BJ (cell line): ENCODE results near the gene DNAJC4. TPM values are rescaled to one million over a fixed set of nuclear protein-coding genes. Genes with fewer than 3 reads are reported as not detected.

Source experiments
- CTCF ChIA-PET: fragments of 350-600 bp; formaldehyde crosslinking; extraction: SDS; loops from one replicate; lab custom pipeline; 2021; ENCODE audit warnings: antibody characterized with exemption, inconsistent platforms; lab: Yijun Ruan, JAX
- POLR2A ChIA-PET: fragments of 300-600 bp; sonication (Branson Sonifier 250); formaldehyde crosslinking; extraction: SDS; loops from one replicate; lab custom pipeline; 2021; ENCODE audit warnings: antibody characterized with exemption; lab: Charles Lee
- DNase-seq: peaks from one replicate; pipeline ENCODE4 v3.0.0-alpha.2; 2011; ENCODE audit warnings: low read depth
- H3K27me3 ChIP-seq: 2 replicates; pipeline ENCODE4 v1.6.0; 2011; ENCODE audit warnings: low read length; ENCODE audit not compliant: control insufficient read depth, insufficient read depth
- H3K36me3 ChIP-seq: 2 replicates; pipeline ENCODE4 v1.5.1; 2011; ENCODE audit warnings: low read length; ENCODE audit not compliant: control insufficient read depth, insufficient read depth
- H3K4me3 ChIP-seq: 2 replicates; pipeline ENCODE4 v1.5.1; 2011; ENCODE audit warnings: low read depth, mild to moderate bottlenecking, control low read depth, low read length
- polyA plus RNA-seq: library from polyadenylated mRNA; depleted of rRNA; stranded (reverse); fragments of >200 nt; gene quantifications from 2 replicates; pipeline ENCODE4 v1.2.3, GENCODE V29; 2011
- TF ChIP-seq, protein P1 (sequence below): IDR thresholded peaks from 2 replicates; pipeline ENCODE4 v1.5.1; 2011; ENCODE audit warnings: low read depth, mild to moderate bottlenecking, control low read depth, inconsistent platforms, low read length, moderate library complexity; ENCODE audit not compliant: insufficient read depth

The DNAJC4 gene
- polyA plus RNA-seq, 1 experiment = 42.1 TPM

DNA sequence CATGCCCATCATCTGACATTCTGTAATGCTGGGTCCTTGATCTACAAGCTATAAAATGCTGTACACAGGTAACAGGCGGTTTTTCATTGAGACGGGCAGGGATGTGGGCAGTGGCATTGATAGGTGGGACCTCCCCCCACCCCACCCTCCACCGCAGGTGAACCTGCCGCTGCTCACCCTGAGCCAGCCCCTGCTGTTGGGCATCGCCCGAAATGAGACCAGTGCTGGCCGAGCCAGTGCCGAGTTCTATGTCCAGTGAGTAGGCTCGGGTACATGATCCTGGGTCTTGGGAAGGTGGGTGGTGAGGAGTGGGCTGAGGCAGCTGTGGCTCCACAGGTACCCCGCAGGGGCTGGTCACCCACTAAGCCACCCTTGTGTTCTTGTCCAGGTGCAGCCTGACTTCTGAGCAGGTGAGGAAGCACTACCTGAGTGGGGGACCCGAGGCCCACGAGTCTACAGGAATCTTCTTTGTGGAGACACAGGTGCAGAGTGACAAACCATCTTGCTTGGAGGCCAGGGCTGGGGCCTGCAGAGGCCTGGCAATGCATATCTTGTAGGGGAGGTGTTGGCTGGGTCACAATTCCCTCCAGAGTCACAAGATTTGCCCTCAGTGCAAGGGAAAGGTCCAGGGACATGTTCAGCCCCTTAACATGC lies 1.1 kb upstream of the DNAJC4 start:
- TF ChIP-seq, protein P1, sequence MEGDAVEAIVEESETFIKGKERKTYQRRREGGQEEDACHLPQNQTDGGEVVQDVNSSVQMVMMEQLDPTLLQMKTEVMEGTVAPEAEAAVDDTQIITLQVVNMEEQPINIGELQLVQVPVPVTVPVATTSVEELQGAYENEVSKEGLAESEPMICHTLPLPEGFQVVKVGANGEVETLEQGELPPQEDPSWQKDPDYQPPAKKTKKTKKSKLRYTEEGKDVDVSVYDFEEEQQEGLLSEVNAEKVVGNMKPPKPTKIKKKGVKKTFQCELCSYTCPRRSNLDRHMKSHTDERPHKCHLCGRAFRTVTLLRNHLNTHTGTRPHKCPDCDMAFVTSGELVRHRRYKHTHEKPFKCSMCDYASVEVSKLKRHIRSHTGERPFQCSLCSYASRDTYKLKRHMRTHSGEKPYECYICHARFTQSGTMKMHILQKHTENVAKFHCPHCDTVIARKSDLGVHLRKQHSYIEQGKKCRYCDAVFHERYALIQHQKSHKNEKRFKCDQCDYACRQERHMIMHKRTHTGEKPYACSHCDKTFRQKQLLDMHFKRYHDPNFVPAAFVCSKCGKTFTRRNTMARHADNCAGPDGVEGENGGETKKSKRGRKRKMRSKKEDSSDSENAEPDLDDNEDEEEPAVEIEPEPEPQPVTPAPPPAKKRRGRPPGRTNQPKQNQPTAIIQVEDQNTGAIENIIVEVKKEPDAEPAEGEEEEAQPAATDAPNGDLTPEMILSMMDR = no peak
- no peaks in the 10 kb centered on the region for H3K27me3 ChIP-seq
- ChIA-PET CTCF (interaction anchor here (1.1 kb wide), 1 partner anchor 25 kb away, joined by 4 read pairs; no protein-coding TSS in a partner anchor), POLR2A (interaction anchor here (0.7 to 1.0 kb wide), 2 partner anchors 12 to 512 kb away, joined by 4 to 8 read pairs; no protein-coding TSS in a partner anchor)
- DNase-seq = no peak
- H3K36me3 ChIP-seq = peaks cover 3% of the 10 kb centered on the region; the same call in 1 of the 2 replicates
- no peak overlapping the region for H3K4me3 ChIP-seq

DNA sequence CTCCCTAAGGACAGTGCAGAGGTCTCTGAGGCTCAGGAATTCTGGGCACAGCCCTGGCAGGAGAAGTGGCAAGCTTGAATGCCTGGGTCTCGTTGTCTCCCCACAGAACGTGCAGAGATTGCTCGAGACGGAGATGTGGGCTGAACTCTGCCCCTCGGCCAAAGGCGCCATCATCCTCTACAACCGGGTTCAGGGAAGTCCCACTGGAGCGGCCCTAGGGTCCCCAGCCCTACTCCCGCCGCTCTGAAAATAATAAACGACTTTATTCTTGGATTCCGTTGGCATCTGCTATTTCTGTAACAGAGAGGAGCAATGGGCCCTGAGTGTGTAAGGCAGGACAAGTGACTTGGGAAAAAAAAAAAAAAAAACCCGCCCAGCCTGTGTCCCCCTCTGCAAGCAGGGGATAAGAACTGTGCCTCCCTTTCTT lies 591 bp upstream of the DNAJC4 start:
- Histone ChIP-seq H3K36me3 (no peaks in the 10 kb centered on the region), H3K27me3 (no peaks in the 10 kb centered on the region), H3K4me3 (peak overlapping the region; percentile 78)
- no peak for DNase-seq
- TF ChIP-seq, protein P1 = no peak
- ChIA-PET CTCF (interaction anchor here (1.1 kb wide), 1 partner anchor 25 kb away, joined by 4 read pairs; no protein-coding TSS in a partner anchor), POLR2A (interaction anchor here (0.7 to 1.0 kb wide), 2 partner anchors 12 to 513 kb away, joined by 4 to 8 read pairs; no protein-coding TSS in a partner anchor)

DNA sequence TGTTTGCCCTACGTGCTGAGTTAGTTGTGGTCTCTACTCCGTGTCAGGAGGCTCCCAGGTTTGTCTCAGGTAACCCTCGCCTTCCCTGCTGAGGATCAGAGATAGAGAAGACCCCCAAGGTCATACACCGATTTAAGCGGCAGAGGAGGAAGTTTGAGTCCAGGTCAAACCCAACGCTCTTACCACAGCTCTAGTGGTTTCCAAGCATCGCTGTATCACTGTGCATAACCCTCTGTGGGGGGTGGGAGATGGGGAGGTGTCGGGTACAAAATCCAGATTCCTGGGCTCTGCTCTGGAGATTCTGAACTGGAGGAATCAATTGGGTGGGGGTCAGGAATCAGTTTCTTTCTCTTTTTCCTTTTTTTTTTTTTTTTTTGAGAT lies 627 bp downstream of the DNAJC4 start:
- ChIA-PET CTCF (interaction anchor here (1.3 kb wide), 2 partner anchors 21 to 24 kb away, joined by 3 to 4 read pairs; partner anchors contain the start of gene PLCB3), POLR2A (no interaction called here)
- Histone ChIP-seq H3K4me3 (peak overlapping the region; percentile 78), H3K36me3 (no peaks in the 10 kb centered on the region; the same call in 1 of the 2 replicates), H3K27me3 (no peaks in the 10 kb centered on the region)
- no peak for DNase-seq
- TF ChIP-seq, protein P1 = no peak

DNA sequence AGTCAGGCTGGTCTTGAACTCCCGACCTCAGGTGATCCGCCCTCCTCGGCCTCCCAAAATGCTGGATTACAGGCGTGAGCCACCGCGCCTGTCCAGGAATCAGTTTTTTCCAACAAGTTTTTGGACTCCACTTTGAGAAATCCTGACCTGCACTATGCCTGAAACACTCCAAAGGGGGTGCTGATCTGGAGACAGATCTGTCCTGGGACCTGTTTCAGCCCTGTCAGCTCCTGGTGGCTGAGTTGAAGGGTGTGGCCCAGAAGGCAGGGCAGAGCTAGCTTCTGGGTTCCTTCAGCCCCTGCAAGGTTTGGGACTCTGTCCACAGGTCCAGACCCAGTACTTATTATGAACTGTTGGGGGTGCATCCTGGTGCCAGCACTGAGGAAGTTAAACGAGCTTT lies 1.2 kb downstream of the DNAJC4 start:
- CTCF ChIA-PET = interaction anchor here (1.3 to 3.0 kb wide), 3 partner anchors 20 to 24 kb away, joined by 3 to 15 read pairs (median 4); partner anchors contain the start of gene PLCB3
- POLR2A ChIA-PET = interaction anchor here (0.6 kb wide), 2 partner anchors 10 to 40 kb away, joined by 3 read pairs; partner anchors contain the start of gene FKBP2
- TF ChIP-seq, protein P1 = no peak

DNA sequence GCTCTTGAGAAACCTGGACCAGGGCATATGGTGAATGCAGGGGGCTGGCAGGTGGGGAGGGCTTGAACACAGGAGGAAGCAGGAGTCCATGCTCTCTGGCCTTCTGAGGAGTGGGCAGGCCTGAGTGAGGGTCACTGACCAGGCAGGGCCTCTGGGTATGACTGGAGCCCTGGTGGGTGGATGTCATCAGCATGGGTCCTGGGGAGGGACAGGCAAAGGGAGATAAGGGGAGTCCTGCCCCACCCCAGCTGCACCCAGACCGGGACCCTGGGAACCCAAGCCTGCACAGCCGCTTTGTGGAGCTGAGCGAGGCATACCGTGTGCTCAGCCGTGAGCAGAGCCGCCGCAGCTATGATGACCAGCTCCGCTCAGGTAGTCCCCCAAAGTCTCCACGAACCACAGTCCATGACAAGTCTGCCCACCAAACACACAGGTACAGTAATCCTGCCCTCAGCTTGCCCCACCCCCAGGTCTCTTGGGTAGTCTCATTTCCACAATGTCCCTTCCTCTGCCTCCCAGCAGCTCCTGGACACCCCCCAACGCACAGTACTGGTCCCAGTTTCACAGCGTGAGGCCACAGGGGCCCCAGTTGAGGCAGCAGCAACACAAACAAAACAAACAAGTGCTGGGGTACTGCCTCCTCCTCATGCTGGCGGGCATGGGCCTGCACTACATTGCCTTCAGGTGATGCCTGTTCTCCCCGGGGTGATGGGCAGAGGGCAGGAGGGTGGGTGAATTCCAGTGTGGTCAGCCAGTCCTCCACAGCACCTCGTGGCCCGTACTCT lies 2.0 kb downstream of the DNAJC4 start:
- ChIA-PET CTCF (interaction anchor here (0.9 to 3.0 kb wide), 2 partner anchors 11 to 19 kb away, joined by 3 to 15 read pairs; partner anchors contain the start of gene PLCB3), POLR2A (interaction anchor here (0.6 kb wide), 1 partner anchor 9 kb away, joined by 3 read pairs; the partner anchor contains the start of gene FKBP2)
- TF ChIP-seq, protein P1 = no peak
- Histone ChIP-seq H3K36me3 (no peaks in the 10 kb centered on the region; the same call in 1 of the 2 replicates), H3K27me3 (no peaks in the 10 kb centered on the region), H3K4me3 (no peak overlapping the region)
- DNase-seq = no peak

More for the DNA sequence above, 1.2 kb downstream of the DNAJC4 start:
- Histone ChIP-seq H3K36me3 (no peaks in the 10 kb centered on the region; the same call in 1 of the 2 replicates), H3K27me3 (no peaks in the 10 kb centered on the region), H3K4me3 (no peak overlapping the region)
- no peak for DNase-seq
